HCT116 (cell line): ENCODE results near the gene RFPL3. TPM values are rescaled to one million over a fixed set of nuclear protein-coding genes. Genes with fewer than 3 reads are reported as not detected.

Experiments used
- ATAC-seq: fragments of 200-7000 bp; cut with Tn5 transposase; 2 replicates; pipeline ENCODE4 v1.9.1; 2020; ENCODE audit warnings: mild to moderate bottlenecking, moderate library complexity
- BruUV-seq: library from RNA; stranded (reverse); fragments of 400-500 nt; replicated peaks from 2 replicates; lab custom pipeline; 2021; lab: Mats Ljungman, UMichigan
- CTCF ChIA-PET: fragments of 300-600 bp; sonication (Branson Sonifier 250); formaldehyde crosslinking; loops from one replicate; lab custom pipeline; 2021; ENCODE audit warnings: antibody characterized with exemption; lab: Charles Lee
- POLR2A ChIA-PET: fragments of 300-600, 350-600 bp; sonication (Branson Sonifier 250); formaldehyde crosslinking; loops from one replicate; lab custom pipeline; 2021; ENCODE audit warnings: antibody characterized with exemption; lab: Charles Lee
- RAD21 ChIA-PET, 2 experiments: fragments of 300-600 bp; sonication (Branson Sonifier 250); formaldehyde crosslinking; loops; one replicate each; lab custom pipeline; 2023; ENCODE audit warnings: low total read pairs in 2 of 2; ENCODE audit not compliant: uncharacterized antibody in 2 of 2, unreplicated experiment in 2 of 2, low non-redundant PET in 1 of 2; lab: Charles Lee
- DNase-seq: peaks from one replicate; pipeline ENCODE4 v3.0.0-alpha.2; 2010; ENCODE audit warnings: low read depth, low spot score
- H2AFZ ChIP-seq: fragments of 200-600 bp; shearing (Covaris generic), sonication (generic); 2 replicates; pipeline ENCODE4 v1.6.1; 2017; ENCODE audit warnings: low read depth, mixed run types, mixed read lengths, antibody characterized with exemption, low read length; ENCODE audit not compliant: poor library complexity, severe bottlenecking
- H3K27ac ChIP-seq: 2 replicates; pipeline ENCODE4 v1.5.1; 2012; ENCODE audit warnings: low read depth, low read length
- H3K27me3 ChIP-seq: fragments of 200-600 bp; sonication (generic); 2 replicates; pipeline ENCODE4 v1.6.1; 2016; ENCODE audit warnings: mixed run types, low read length, mixed read lengths; ENCODE audit not compliant: insufficient read depth
- H3K36me3 ChIP-seq, 2 experiments: fragments of 200-500 bp in 1 of 2; fragments of 200-600 bp in 1 of 2; sonication (Bioruptor generic) in 1 of 2; sonication (generic) in 1 of 2; 2 replicates each; pipeline versions ENCODE4 v1.5.1 to v1.6.1; 2014 to 2016; ENCODE audit warnings: low read length in 2 of 2, inconsistent platforms in 1 of 2, mixed read lengths in 1 of 2, mixed run types in 1 of 2; ENCODE audit not compliant: insufficient read depth in 2 of 2, control insufficient read depth in 1 of 2
- H3K4me1 ChIP-seq, 2 experiments: fragments of 200-600 bp in 1 of 2; sonication (generic) in 1 of 2; 2 replicates each; pipeline versions ENCODE4 v1.5.1 to v1.6.1; 2012 to 2017; ENCODE audit warnings: low read length in 2 of 2, inconsistent platforms in 1 of 2, mild to moderate bottlenecking in 1 of 2, mixed read lengths in 1 of 2, mixed run types in 1 of 2, moderate library complexity in 1 of 2; ENCODE audit not compliant: insufficient read depth in 2 of 2, control insufficient read depth in 1 of 2
- H3K4me2 ChIP-seq: fragments of 200-600 bp; sonication (generic); 2 replicates; pipeline ENCODE4 v1.6.1; 2017; ENCODE audit warnings: mixed run types, low read length, mixed read lengths
- H3K4me3 ChIP-seq, 2 experiments: fragments of 200-600 bp in 1 of 2; sonication (generic) in 1 of 2; replicated peaks in 1 of 2; 2 replicates each; pipeline ENCODE4 v1.5.1; 2011 to 2016; ENCODE audit warnings: low read length in 2 of 2, control low read depth in 1 of 2, low read depth in 1 of 2, mild to moderate bottlenecking in 1 of 2, mixed read lengths in 1 of 2, mixed run types in 1 of 2
- H3K79me2 ChIP-seq: fragments of 200-600 bp; sonication (generic); 2 replicates; pipeline ENCODE4 v1.6.1; 2017; ENCODE audit warnings: mild to moderate bottlenecking, mixed run types, low read length, moderate library complexity, mixed read lengths; ENCODE audit not compliant: insufficient read depth
- H3K9ac ChIP-seq: fragments of 200-600 bp; sonication (generic); 2 replicates; pipeline ENCODE4 v1.6.1; 2016; ENCODE audit warnings: low read length, mixed read lengths
- H3K9me2 ChIP-seq: fragments of 200-600 bp; sonication (generic), shearing (Covaris generic); 2 replicates; pipeline ENCODE4 v1.6.1; 2017; ENCODE audit warnings: mixed run types, mild to moderate bottlenecking, moderate library complexity; ENCODE audit not compliant: insufficient read depth
- H3K9me3 ChIP-seq, 2 experiments: fragments of 200-500 bp in 1 of 2; fragments of 200-600 bp in 1 of 2; sonication (Bioruptor generic) in 1 of 2; sonication (generic) in 1 of 2; 2 replicates each; pipeline ENCODE4 v1.6.1; 2014 to 2017; ENCODE audit warnings: low read length in 2 of 2, mixed read lengths in 2 of 2, inconsistent platforms in 1 of 2, low read depth in 1 of 2, mild to moderate bottlenecking in 1 of 2, mixed run types in 1 of 2, moderate library complexity in 1 of 2; ENCODE audit not compliant: control insufficient read depth in 1 of 2, insufficient read depth in 1 of 2
- H4K20me1 ChIP-seq: fragments of 200-600 bp; sonication (generic), shearing (Covaris generic); 2 replicates; pipeline ENCODE4 v1.6.1; 2017; ENCODE audit warnings: mixed run types, mild to moderate bottlenecking, moderate library complexity; ENCODE audit not compliant: insufficient read depth
- ATF3 ChIP-seq: IDR thresholded peaks from 2 replicates; pipeline ENCODE4 v1.6.1; 2012
- ELF1 ChIP-seq: IDR thresholded peaks from 2 replicates; pipeline ENCODE4 v1.6.1; 2012; ENCODE audit warnings: low read depth, borderline replicate concordance
- EZH2phosphoT487 ChIP-seq: fragments of 200-600 bp; IDR thresholded peaks from 2 replicates; pipeline ENCODE4 v1.6.1; 2018; ENCODE audit warnings: antibody characterized with exemption, borderline replicate concordance
- FOSL1 ChIP-seq: IDR thresholded peaks from 2 replicates; pipeline ENCODE4 v1.6.1; 2012; ENCODE audit warnings: low read depth
- POLR2A ChIP-seq: IDR thresholded peaks from 2 replicates; pipeline ENCODE4 v1.7.0; 2011; ENCODE audit warnings: borderline replicate concordance; ENCODE audit not compliant: insufficient read depth, insufficient read length; ENCODE audit errors: extremely low read depth
- RAD21 ChIP-seq: IDR thresholded peaks from 2 replicates; pipeline ENCODE4 v1.6.1; 2012; ENCODE audit warnings: low read depth, mild to moderate bottlenecking
- SP1 ChIP-seq: IDR thresholded peaks from 2 replicates; pipeline ENCODE4 v1.6.1; 2012; ENCODE audit warnings: low read depth
- intact Hi-C: fragments of 100-400 bp; cut with micrococcal nuclease; formaldehyde crosslinking; loops from 2 replicates; pipeline ENCODE4 v1.10.0; 2022
- total RNA-seq: library from RNA; stranded (reverse); gene quantifications from one replicate; pipeline ENCODE4 v1.2.1, GENCODE V29; 2021; ENCODE audit not compliant: unreplicated experiment

RFPL3 gene
- total RNA-seq, 1 experiment from 2014 or later, result not detected

- H3K9me3 ChIP-seq, result no peaks in the 10 kb centered on the region
- POLR2A ChIA-PET, result no interaction called here
- peaks cover 34 to 75% of the 10 kb centered on the region in 2 experiments for H3K36me3 ChIP-seq
- no peak overlapping the region for H2AFZ ChIP-seq
- no peaks in the 10 kb centered on the region for H3K9me2 ChIP-seq
- RAD21 ChIA-PET, result no interaction called here
- CTCF ChIA-PET, result interaction anchor here (0.7 kb wide), 1 partner anchor 12 kb away, joined by 3 read pairs; no protein-coding TSS in a partner anchor
- no peaks in the 10 kb centered on the region for H3K4me1 ChIP-seq
- no peaks in the 10 kb centered on the region for H3K27me3 ChIP-seq
- no peak for ATAC-seq
- no peaks in the 10 kb centered on the region for H3K79me2 ChIP-seq
- H3K4me3 ChIP-seq, result no peak overlapping the region
- no peak for TF ChIP-seq FOSL1
- no peak for TF ChIP-seq EZH2phosphoT487
- H4K20me1 ChIP-seq, result no peaks in the 10 kb centered on the region
- no peak overlapping the region for H3K4me2 ChIP-seq
- no peak for DNase-seq
- no peak overlapping the region for H3K9ac ChIP-seq
- no peak overlapping the region for H3K27ac ChIP-seq
- intact Hi-C loops, result no loop called here
- BruUV-seq, result no TSS peak
Measured at GRCh38 chr22:32401486-32401885, 43.8 kb downstream of the RFPL3 start.

- ATAC-seq, result no peak
- POLR2A ChIA-PET, result no interaction called here
- intact Hi-C loops, result no loop called here
- Histone ChIP-seq H3K4me3 (no peak overlapping the region), H3K79me2 (peaks cover 24% of the 10 kb centered on the region), H3K27me3 (no peaks in the 10 kb centered on the region), H3K9me3 (no peaks in the 10 kb centered on the region), H3K27ac (no peak overlapping the region), H3K4me1 (no peaks in the 10 kb centered on the region), H3K36me3 (peaks cover 44 to 68% of the 10 kb centered on the region in 2 experiments), H3K4me2 (no peak overlapping the region), H3K9ac (no peak overlapping the region), H4K20me1 (no peaks in the 10 kb centered on the region), H3K9me2 (no peaks in the 10 kb centered on the region), H2AFZ (no peak overlapping the region)
- RAD21 ChIA-PET, result no interaction called here
- CTCF ChIA-PET, result no interaction called here
- BruUV-seq, result no TSS peak
- TF ChIP-seq SP1 (no peak), RAD21 (no peak), EZH2phosphoT487 (no peak), ATF3 (no peak), ELF1 (no peak), POLR2A (no peak)
- DNase-seq, result no peak
Measured at GRCh38 chr22:32404021-32404420, 46.4 kb downstream of the RFPL3 start.
